Hepatocyte (in vitro differentiated cells): ENCODE data around the gene NUBP1. TPM values are rescaled to one million over a fixed set of nuclear protein-coding genes. Genes with fewer than 3 reads are reported as not detected.

Source experiments
- DNase-seq: peaks from one replicate; pipeline ENCODE4 v3.0.0-alpha.2; 2016; ENCODE audit warnings: low spot score
- H2AFZ ChIP-seq: fragments of 200-600 bp; sonication (generic); 2 replicates; pipeline ENCODE4 v1.6.0; 2016; ENCODE audit warnings: antibody characterized with exemption, mild to moderate bottlenecking
- H3K27ac ChIP-seq: fragments of 200-600 bp; sonication (generic); 2 replicates; pipeline ENCODE4 v1.5.1; 2016; ENCODE audit warnings: mild to moderate bottlenecking
- H3K27me3 ChIP-seq: fragments of 200-600 bp; sonication (generic); 2 replicates; pipeline ENCODE4 v1.6.1; 2016
- H3K36me3 ChIP-seq: fragments of 200-600 bp; sonication (generic); replicated peaks from 2 replicates; pipeline ENCODE4 v1.5.1; 2016; ENCODE audit warnings: low read depth; ENCODE audit not compliant: insufficient read depth
- H3K4me1 ChIP-seq: fragments of 200-600 bp; sonication (generic); 2 replicates; pipeline ENCODE4 v1.5.1; 2016; ENCODE audit warnings: mild to moderate bottlenecking, moderate library complexity; ENCODE audit not compliant: insufficient read depth
- H3K4me2 ChIP-seq: fragments of 200-600 bp; sonication (generic); 2 replicates; pipeline ENCODE4 v1.6.0; 2016
- H3K4me3 ChIP-seq: fragments of 200-600 bp; sonication (generic); 2 replicates; pipeline ENCODE4 v1.5.1; 2016; ENCODE audit warnings: mild to moderate bottlenecking
- H3K79me2 ChIP-seq: fragments of 200-600 bp; sonication (generic); 2 replicates; pipeline ENCODE4 v1.6.0; 2017; ENCODE audit warnings: mild to moderate bottlenecking
- H3K9me2 ChIP-seq: fragments of 200-600 bp; sonication (generic); replicated peaks from 2 replicates; pipeline ENCODE4 v1.6.0; 2017; ENCODE audit warnings: mild to moderate bottlenecking; ENCODE audit not compliant: insufficient read depth
- H3K9me3 ChIP-seq: fragments of 200-600 bp; sonication (generic); 2 replicates; pipeline ENCODE4 v1.5.1; 2016; ENCODE audit warnings: low read depth, mild to moderate bottlenecking
- H4K20me1 ChIP-seq: fragments of 200-600 bp; sonication (generic); 2 replicates; pipeline ENCODE4 v1.6.0; 2016; ENCODE audit warnings: mild to moderate bottlenecking; ENCODE audit not compliant: insufficient read depth, poor library complexity, severe bottlenecking
- CTCF ChIP-seq: fragments of 200-600 bp; sonication (generic); IDR thresholded peaks from 2 replicates; pipeline ENCODE4 v1.5.1; 2016; ENCODE audit warnings: antibody characterized with exemption, mild to moderate bottlenecking; ENCODE audit not compliant: poor library complexity
- EZH2 ChIP-seq: fragments of 200-600 bp; sonication (generic); IDR thresholded peaks from 2 replicates; pipeline ENCODE4 v1.6.1; 2016; ENCODE audit warnings: antibody characterized with exemption, mild to moderate bottlenecking, borderline replicate concordance
- EZH2phosphoT487 ChIP-seq: fragments of 200-600 bp; sonication (generic); IDR thresholded peaks from one replicate; pipeline ENCODE4 v1.6.1; 2018; ENCODE audit warnings: antibody characterized with exemption, mild to moderate bottlenecking, low read depth, moderate library complexity; ENCODE audit not compliant: unreplicated experiment, severe bottlenecking
- WGBS: methylation state at CpG from one replicate; pipeline ENCODE4 v1.1.6; 2016; ENCODE audit warnings: low lambda C conversion rate; ENCODE audit errors: missing lambda C conversion rate; 5-methylcytosine and 5-hydroxymethylcytosine counted together
- polyA plus RNA-seq: library from polyadenylated mRNA; unstranded; fragments of >200 nt; fragmentation: Nextera tagmentation; extraction: Ambion mirVana; gene quantifications from 2 replicates; pipeline ENCODE4 v1.2.1, GENCODE V29; 2016
- total RNA-seq: library from RNA; depleted of rRNA; stranded (reverse); fragments of >200 nt; gene quantifications from 2 replicates; pipeline ENCODE4 v1.2.3, GENCODE V29; 2014

Gene NUBP1
- total and polyA plus RNA-seq, 2 experiments from 2014 or later: 25.6 to 31.7 TPM

GRCh38 chr16:10762336-10763016 is 18.8 kb downstream of the NUBP1 start:
- no peaks in the 10 kb centered on the region for H3K36me3 ChIP-seq
- no peak overlapping the region for H2AFZ ChIP-seq
- H3K4me1 ChIP-seq: no peaks in the 10 kb centered on the region
- no peaks in the 10 kb centered on the region for H3K9me3 ChIP-seq
- no peak for DNase-seq
- no peak overlapping the region for H3K4me2 ChIP-seq
- no peaks in the 10 kb centered on the region for H3K27me3 ChIP-seq
- TF ChIP-seq CTCF (no peak), EZH2phosphoT487 (no peak), EZH2 (no peak)
- no peaks in the 10 kb centered on the region for H3K79me2 ChIP-seq
- no peak overlapping the region for H3K4me3 ChIP-seq
- H3K9me2 ChIP-seq: no peaks in the 10 kb centered on the region
- H3K27ac ChIP-seq: no peak overlapping the region
- no peaks in the 10 kb centered on the region for H4K20me1 ChIP-seq
- WGBS: 93% methylated on average over 25 of the region's 35 CpGs

GRCh38 chr16:10763456-10763855 is 19.8 kb downstream of the NUBP1 start:
- Histone ChIP-seq H3K9me2 (no peaks in the 10 kb centered on the region), H3K79me2 (no peaks in the 10 kb centered on the region), H3K27ac (no peak overlapping the region), H4K20me1 (no peaks in the 10 kb centered on the region), H3K4me2 (no peak overlapping the region), H2AFZ (no peak overlapping the region), H3K27me3 (no peaks in the 10 kb centered on the region), H3K4me3 (no peak overlapping the region), H3K4me1 (no peaks in the 10 kb centered on the region), H3K36me3 (no peaks in the 10 kb centered on the region), H3K9me3 (no peaks in the 10 kb centered on the region)
- WGBS: 97% methylated on average over 7 of the region's 7 CpGs
- no peak for DNase-seq
- TF ChIP-seq EZH2 (no peak), CTCF (no peak), EZH2phosphoT487 (no peak)

GRCh38 chr16:10765772-10766171 is 22.1 kb downstream of the NUBP1 start:
- no peaks in the 10 kb centered on the region for H4K20me1 ChIP-seq
- no peak overlapping the region for H3K4me3 ChIP-seq
- TF ChIP-seq EZH2: no peak
- no peak for TF ChIP-seq CTCF
- TF ChIP-seq EZH2phosphoT487: no peak
- H3K9me3 ChIP-seq: no peaks in the 10 kb centered on the region
- no peaks in the 10 kb centered on the region for H3K9me2 ChIP-seq
- H3K4me2 ChIP-seq: no peak overlapping the region
- no peaks in the 10 kb centered on the region for H3K4me1 ChIP-seq
- no peaks in the 10 kb centered on the region for H3K36me3 ChIP-seq
- 93% methylated on average over 4 of the region's 4 CpGs for WGBS
- H2AFZ ChIP-seq: no peak overlapping the region
- DNase-seq: no peak
- H3K27ac ChIP-seq: no peak overlapping the region
- H3K79me2 ChIP-seq: no peaks in the 10 kb centered on the region
- H3K27me3 ChIP-seq: no peaks in the 10 kb centered on the region
